Liver (tissue), 9 donors: ENCODE data around the gene GRWD1. TPM values are rescaled to one million over a fixed set of nuclear protein-coding genes. Genes with fewer than 3 reads are reported as not detected.

Source experiments
- DNase-seq: peaks from one replicate; pipeline ENCODE4 v3.0.0-alpha.2; 2017; ENCODE audit warnings: low spot score
- H3K27ac ChIP-seq, 2 donors: one replicate each; pipeline ENCODE4 v1.7.0; 2013; ENCODE audit warnings: inconsistent platforms in 2 of 2, low read length in 2 of 2, control low read depth in 1 of 2, low read depth in 1 of 2, mild to moderate bottlenecking in 1 of 2
- H3K27me3 ChIP-seq, 4 donors: one replicate each; pipeline versions ENCODE4 v1.6.1 to v1.7.0; 2013; ENCODE audit warnings: low read length in 3 of 4, inconsistent platforms in 1 of 4, mild to moderate bottlenecking in 1 of 4, moderate library complexity in 1 of 4; ENCODE audit not compliant: control insufficient read depth in 4 of 4, insufficient read depth in 4 of 4
- H3K36me3 ChIP-seq, 4 donors: one replicate each; pipeline versions ENCODE4 v1.6.1 to v1.7.0; 2013; ENCODE audit warnings: low read length in 3 of 4, mild to moderate bottlenecking in 3 of 4, low read depth in 1 of 4, moderate library complexity in 1 of 4; ENCODE audit not compliant: control insufficient read depth in 4 of 4, insufficient read depth in 3 of 4
- H3K4me1 ChIP-seq, 4 donors: one replicate each; pipeline versions ENCODE4 v1.6.1 to v1.7.0; 2013; ENCODE audit warnings: low read length in 3 of 4, mild to moderate bottlenecking in 3 of 4, moderate library complexity in 1 of 4; ENCODE audit not compliant: control insufficient read depth in 4 of 4, insufficient read depth in 4 of 4
- H3K4me3 ChIP-seq, 3 donors: one replicate each; pipeline versions ENCODE4 v1.6.1 to v1.7.0; 2013; ENCODE audit warnings: low read length in 3 of 3, control low read depth in 1 of 3, low read depth in 1 of 3, mild to moderate bottlenecking in 1 of 3
- H3K9ac ChIP-seq, 2 donors: one replicate each; pipeline ENCODE4 v1.7.0; 2013; ENCODE audit warnings: low read length in 2 of 2, mild to moderate bottlenecking in 2 of 2, moderate library complexity in 2 of 2, control low read depth in 1 of 2, low read depth in 1 of 2
- H3K9me3 ChIP-seq, 4 donors: one replicate each; pipeline versions ENCODE4 v1.6.1 to v1.7.0; 2013; ENCODE audit warnings: low read length in 3 of 4; ENCODE audit not compliant: control insufficient read depth in 4 of 4
- EGR1 ChIP-seq, 2 donors: IDR thresholded peaks; 2 replicates each; pipeline ENCODE4 v1.6.1; 2016 to 2018; ENCODE audit warnings: antibody characterized with exemption in 2 of 2, low read depth in 2 of 2
- FOXA1 ChIP-seq: IDR thresholded peaks from 2 replicates; pipeline ENCODE4 v1.6.1; 2016; ENCODE audit warnings: antibody characterized with exemption
- FOXA2 ChIP-seq: IDR thresholded peaks from 2 replicates; pipeline ENCODE4 v1.6.1; 2016; ENCODE audit warnings: antibody characterized with exemption
- GABPA ChIP-seq, 2 donors: IDR thresholded peaks in 1 of 2; conservative IDR thresholded peaks in 1 of 2; 2 replicates each; pipeline ENCODE4 v1.6.1; 2016; ENCODE audit warnings: antibody characterized with exemption in 2 of 2, mild to moderate bottlenecking in 1 of 2, moderate library complexity in 1 of 2
- HNF4G ChIP-seq: IDR thresholded peaks from 2 replicates; pipeline ENCODE4 v1.6.1; 2016; ENCODE audit warnings: antibody characterized with exemption
- NR2F2 ChIP-seq: IDR thresholded peaks from 2 replicates; pipeline ENCODE4 v1.6.1; 2016; ENCODE audit warnings: antibody characterized with exemption
- RAD21 ChIP-seq, 2 donors: IDR thresholded peaks; 2 replicates each; pipeline ENCODE4 v1.6.1; 2016; ENCODE audit warnings: antibody characterized with exemption in 2 of 2, mild to moderate bottlenecking in 2 of 2
- RXRA ChIP-seq, 2 donors: IDR thresholded peaks; 2 replicates each; pipeline ENCODE4 v1.6.1; 2017 to 2018; ENCODE audit warnings: antibody characterized with exemption in 2 of 2, mild to moderate bottlenecking in 1 of 2
- SP1 ChIP-seq: IDR thresholded peaks from 2 replicates; pipeline ENCODE4 v1.6.1; 2018; ENCODE audit warnings: antibody characterized with exemption, mild to moderate bottlenecking
- TAF1 ChIP-seq: conservative IDR thresholded peaks from 2 replicates; pipeline ENCODE4 v1.6.1; 2016; ENCODE audit warnings: antibody characterized with exemption, mild to moderate bottlenecking
- YY1 ChIP-seq: IDR thresholded peaks from 2 replicates; pipeline ENCODE4 v1.6.1; 2016; ENCODE audit warnings: antibody characterized with exemption, mild to moderate bottlenecking
- WGBS: extraction: QIAGEN DNeasy Blood & Tissue Kit; methylation state at CpG from one replicate; pipeline ENCODE4 v1.1.7; 2013; 5-methylcytosine and 5-hydroxymethylcytosine counted together
- polyA plus RNA-seq, 2 donors: library from polyadenylated mRNA; stranded (reverse) in 1 of 2; unstranded in 1 of 2; fragments of 200-250 nt in 1 of 2; fragments of >200 nt in 1 of 2; fragmentation: Nextera tagmentation in 1 of 2; extraction: Ambion mirVana in 1 of 2; gene quantifications; one replicate each; pipeline versions ENCODE4 v1.2.1 to v1.2.3, GENCODE V29; 2013 to 2015
- total RNA-seq, 2 donors: library from RNA; depleted of rRNA; stranded (reverse); fragments of >200 nt; gene quantifications; one replicate each; pipeline ENCODE4 v1.2.3, GENCODE V29; 2014
- TF ChIP-seq, protein P1 (sequence below): IDR thresholded peaks from 2 replicates; pipeline ENCODE4 v1.6.1; 2016; ENCODE audit warnings: antibody characterized with exemption
- TF ChIP-seq, protein P2 (sequence below): fragments of 150-350 bp; IDR thresholded peaks from 2 replicates; pipeline ENCODE4 v1.5.1; 2017; ENCODE audit warnings: improper control_type of control experiment, low read depth, low read length; ENCODE audit not compliant: missing input control
- TF ChIP-seq, protein P3 (sequence below): IDR thresholded peaks from 2 replicates; pipeline ENCODE4 v1.6.1; 2016; ENCODE audit warnings: antibody characterized with exemption
- TF ChIP-seq, protein P4 (sequence below): IDR thresholded peaks from 2 replicates; pipeline ENCODE4 v1.6.1; 2016; ENCODE audit warnings: antibody characterized with exemption
- donor health status: healthy.
- donor health status: healthy.
- donor health status: healthy.
- donor health status: healthy.
- donor health status: healthy.

Gene GRWD1
- total and polyA plus RNA-seq, 4 donors = 7.1 to 31.7 (median 15.3) TPM

DNA sequence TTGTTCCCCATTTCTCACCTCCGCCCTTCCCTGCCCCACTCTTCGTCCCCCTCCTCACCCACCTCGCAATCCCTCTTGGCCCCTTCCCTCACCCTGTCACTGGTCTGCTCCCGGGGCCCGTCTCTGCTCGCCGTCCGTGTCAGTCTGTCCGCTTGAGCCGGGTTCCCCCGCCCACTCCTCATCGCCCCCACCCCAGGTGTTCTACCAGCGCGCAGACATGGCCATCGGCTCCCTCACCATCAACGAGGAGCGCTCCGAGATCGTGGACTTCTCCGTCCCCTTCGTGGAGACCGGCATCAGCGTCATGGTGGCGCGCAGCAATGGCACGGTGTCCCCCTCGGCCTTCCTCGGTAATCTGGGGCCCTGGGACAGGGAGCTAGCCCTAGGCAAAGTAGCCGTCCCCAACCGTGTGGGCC, 30.0 kb upstream of the GRWD1 start:
- H3K4me1 ChIP-seq = peaks cover 3 to 7% (median 5%) of the 10 kb centered on the region in 4 donors
- WGBS = 38% methylated on average over 30 of the region's 30 CpGs
- H3K27me3 ChIP-seq = no peaks in the 10 kb centered on the region
- no peaks in the 10 kb centered on the region for H3K36me3 ChIP-seq
- TF ChIP-seq FOXA1 (no peak), NR2F2 (no peak), SP1 (no peak), RAD21 (IDR thresholded peaks at IDR 0.05) (no peak), YY1 (no peak), FOXA2 (no peak), EGR1 (IDR thresholded peaks at IDR 0.05; ENCODE audit: low read depth in 2 of 2) (no peak), GABPA (IDR thresholded peaks at IDR 0.05 in 1 of 2, conservative IDR thresholded peaks at IDR 0.05 in 1 of 2) (no peak)
- TF ChIP-seq, protein P1, sequence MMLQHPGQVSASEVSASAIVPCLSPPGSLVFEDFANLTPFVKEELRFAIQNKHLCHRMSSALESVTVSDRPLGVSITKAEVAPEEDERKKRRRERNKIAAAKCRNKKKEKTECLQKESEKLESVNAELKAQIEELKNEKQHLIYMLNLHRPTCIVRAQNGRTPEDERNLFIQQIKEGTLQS = no peak
- TF ChIP-seq, protein P2, sequence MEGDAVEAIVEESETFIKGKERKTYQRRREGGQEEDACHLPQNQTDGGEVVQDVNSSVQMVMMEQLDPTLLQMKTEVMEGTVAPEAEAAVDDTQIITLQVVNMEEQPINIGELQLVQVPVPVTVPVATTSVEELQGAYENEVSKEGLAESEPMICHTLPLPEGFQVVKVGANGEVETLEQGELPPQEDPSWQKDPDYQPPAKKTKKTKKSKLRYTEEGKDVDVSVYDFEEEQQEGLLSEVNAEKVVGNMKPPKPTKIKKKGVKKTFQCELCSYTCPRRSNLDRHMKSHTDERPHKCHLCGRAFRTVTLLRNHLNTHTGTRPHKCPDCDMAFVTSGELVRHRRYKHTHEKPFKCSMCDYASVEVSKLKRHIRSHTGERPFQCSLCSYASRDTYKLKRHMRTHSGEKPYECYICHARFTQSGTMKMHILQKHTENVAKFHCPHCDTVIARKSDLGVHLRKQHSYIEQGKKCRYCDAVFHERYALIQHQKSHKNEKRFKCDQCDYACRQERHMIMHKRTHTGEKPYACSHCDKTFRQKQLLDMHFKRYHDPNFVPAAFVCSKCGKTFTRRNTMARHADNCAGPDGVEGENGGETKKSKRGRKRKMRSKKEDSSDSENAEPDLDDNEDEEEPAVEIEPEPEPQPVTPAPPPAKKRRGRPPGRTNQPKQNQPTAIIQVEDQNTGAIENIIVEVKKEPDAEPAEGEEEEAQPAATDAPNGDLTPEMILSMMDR = no peak
- no peak for DNase-seq
- H3K27ac ChIP-seq = no peak overlapping the region
- peak overlapping the region in 1 of 3 donors; percentile 15 for H3K4me3 ChIP-seq
- H3K9ac ChIP-seq = no peak overlapping the region
- no peaks in the 10 kb centered on the region for H3K9me3 ChIP-seq

DNA sequence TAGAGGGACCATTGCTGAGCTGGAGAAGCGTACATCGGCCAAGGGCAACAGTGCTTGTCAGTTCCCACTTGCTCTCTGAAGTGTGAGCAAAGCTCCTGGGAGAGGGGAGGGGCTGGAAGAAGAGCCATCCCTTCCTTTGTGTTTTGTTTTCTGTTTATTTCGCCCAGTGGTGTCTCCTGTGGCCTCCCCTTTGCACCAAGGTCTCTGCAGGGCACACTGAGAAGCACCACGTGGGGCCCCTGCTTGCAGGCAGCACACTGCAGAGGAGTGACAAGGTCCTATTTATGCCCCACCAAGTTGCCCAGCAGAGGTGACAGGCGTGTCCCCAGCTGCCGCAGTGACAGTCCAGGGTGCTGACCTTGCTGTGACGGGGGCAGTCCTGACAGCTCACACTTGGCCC, 28.4 kb upstream of the GRWD1 start:
- no peaks in the 10 kb centered on the region for H3K27me3 ChIP-seq
- DNase-seq = no peak

DNA sequence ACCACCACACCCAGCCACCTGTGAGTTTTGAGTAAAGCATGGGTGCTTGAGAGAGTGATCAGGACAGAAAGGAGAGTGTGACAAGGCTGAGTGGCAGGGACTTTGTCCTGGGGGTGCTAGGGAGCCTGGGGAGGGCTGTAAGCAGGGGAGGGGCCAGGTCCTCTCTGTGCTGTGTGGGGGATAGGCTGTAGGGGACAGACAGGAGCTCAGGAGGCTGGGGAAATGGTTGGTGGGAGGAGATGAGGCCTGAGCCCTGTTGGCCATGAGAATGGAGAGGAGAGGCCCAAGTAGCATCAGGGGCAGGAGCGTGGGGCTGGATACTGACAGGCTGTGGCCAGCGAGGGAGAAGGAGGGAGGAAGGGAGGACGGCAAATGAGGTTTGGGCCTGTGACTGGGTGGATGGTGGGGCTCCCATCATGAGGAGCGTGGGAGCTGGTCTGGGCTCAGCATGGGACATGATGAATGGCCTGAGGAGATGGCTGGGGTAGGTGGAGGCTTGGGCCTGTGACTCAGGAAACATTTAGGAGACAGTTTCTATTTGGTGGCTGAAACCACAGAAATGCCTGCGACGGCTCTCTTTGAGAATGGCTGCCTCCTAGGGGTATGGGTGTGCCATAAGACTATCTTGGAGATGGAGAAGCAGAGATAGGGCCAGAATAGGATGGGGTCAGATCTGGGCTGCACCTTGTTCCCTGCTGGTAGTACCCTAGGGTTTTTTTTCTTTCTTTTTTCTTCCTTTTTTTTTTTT, 27.3 kb upstream of the GRWD1 start:
- DNase-seq = no peak
- no peak for TF ChIP-seq YY1
- TF ChIP-seq SP1 = no peak
- no peak for TF ChIP-seq TAF1
- no peak for TF ChIP-seq EGR1 (IDR thresholded peaks at IDR 0.05; ENCODE audit: low read depth in 2 of 2)
- no peak for TF ChIP-seq RXRA (IDR thresholded peaks at IDR 0.05)
- no peak for TF ChIP-seq NR2F2
- no peak for TF ChIP-seq RAD21 (IDR thresholded peaks at IDR 0.05)
- TF ChIP-seq, protein P3, sequence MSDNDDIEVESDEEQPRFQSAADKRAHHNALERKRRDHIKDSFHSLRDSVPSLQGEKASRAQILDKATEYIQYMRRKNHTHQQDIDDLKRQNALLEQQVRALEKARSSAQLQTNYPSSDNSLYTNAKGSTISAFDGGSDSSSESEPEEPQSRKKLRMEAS = no peak
- TF ChIP-seq, protein P2 = no peak
- TF ChIP-seq, protein P1 = no peak
- no peak for TF ChIP-seq HNF4G
- TF ChIP-seq FOXA1 = no peak
- TF ChIP-seq, protein P4, sequence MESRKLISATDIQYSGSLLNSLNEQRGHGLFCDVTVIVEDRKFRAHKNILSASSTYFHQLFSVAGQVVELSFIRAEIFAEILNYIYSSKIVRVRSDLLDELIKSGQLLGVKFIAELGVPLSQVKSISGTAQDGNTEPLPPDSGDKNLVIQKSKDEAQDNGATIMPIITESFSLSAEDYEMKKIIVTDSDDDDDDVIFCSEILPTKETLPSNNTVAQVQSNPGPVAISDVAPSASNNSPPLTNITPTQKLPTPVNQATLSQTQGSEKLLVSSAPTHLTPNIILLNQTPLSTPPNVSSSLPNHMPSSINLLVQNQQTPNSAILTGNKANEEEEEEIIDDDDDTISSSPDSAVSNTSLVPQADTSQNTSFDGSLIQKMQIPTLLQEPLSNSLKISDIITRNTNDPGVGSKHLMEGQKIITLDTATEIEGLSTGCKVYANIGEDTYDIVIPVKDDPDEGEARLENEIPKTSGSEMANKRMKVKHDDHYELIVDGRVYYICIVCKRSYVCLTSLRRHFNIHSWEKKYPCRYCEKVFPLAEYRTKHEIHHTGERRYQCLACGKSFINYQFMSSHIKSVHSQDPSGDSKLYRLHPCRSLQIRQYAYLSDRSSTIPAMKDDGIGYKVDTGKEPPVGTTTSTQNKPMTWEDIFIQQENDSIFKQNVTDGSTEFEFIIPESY = no peak
- H3K36me3 ChIP-seq = no peaks in the 10 kb centered on the region
- no peak overlapping the region for H3K27ac ChIP-seq
- no peak overlapping the region for H3K4me3 ChIP-seq
- WGBS = 90% methylated on average over 6 of the region's 6 CpGs
- H3K9me3 ChIP-seq = no peaks in the 10 kb centered on the region
- H3K9ac ChIP-seq = no peak overlapping the region
- no peaks in the 10 kb centered on the region for H3K27me3 ChIP-seq
- H3K4me1 ChIP-seq = peaks cover 3 to 7% (median 5%) of the 10 kb centered on the region in 4 donors

More for the DNA sequence above, 28.4 kb upstream of the GRWD1 start:
- no peaks in the 10 kb centered on the region for H3K9me3 ChIP-seq
- no peak overlapping the region for H3K4me3 ChIP-seq
- no peak for TF ChIP-seq FOXA2
- TF ChIP-seq YY1 = no peak
- no peak for TF ChIP-seq GABPA (IDR thresholded peaks at IDR 0.05 in 1 of 2, conservative IDR thresholded peaks at IDR 0.05 in 1 of 2)
- 63% methylated on average over 7 of the region's 7 CpGs for WGBS
- no peak overlapping the region for H3K9ac ChIP-seq
- H3K36me3 ChIP-seq = no peaks in the 10 kb centered on the region
- no peak overlapping the region for H3K27ac ChIP-seq
- H3K4me1 ChIP-seq = peaks cover 3 to 7% (median 5%) of the 10 kb centered on the region in 4 donors
